Cerebellar nuclear complex (tissue), 1 donor: ENCODE measurements around the gene ELMO3.

Experiments
- DNase-seq, 2 experiments: peaks; one replicate each; lab custom pipeline; 2025; lab: John Stamatoyannopoulos, UW

The ELMO3 gene

GRCh38 chr16:67183284-67183626 is 15.7 kb upstream of the ELMO3 start:
- DNase-seq = no peak

- DNase-seq = peak; percentile 87 to 99
These were observed 15.1 kb upstream of the ELMO3 start, which contains the start of gene MATCAP1 for GRCh38 chr16:67183627-67184452. Gene MATCAP1, minus strand, starts transcription at chr16:67183963. Its CDS starts 3,353 bp downstream, at chr16:67180610.

- no peak for DNase-seq
These were observed 14.4 kb upstream of the ELMO3 start for GRCh38 chr16:67184453-67184994.

- peak in 1 of 2 experiments; percentile 63 for DNase-seq
These were observed 13.8 kb upstream of the ELMO3 start for GRCh38 chr16:67184995-67185650.

- no peak for DNase-seq
These were observed 13.2 kb upstream of the ELMO3 start for GRCh38 chr16:67185651-67186134.

GRCh38 chr16:67186550-67186950 is 12.4 kb upstream of the ELMO3 start:
- DNase-seq = no peak

- no peak for DNase-seq
These were observed 11.6 kb upstream of the ELMO3 start for GRCh38 chr16:67187175-67187890.

GRCh38 chr16:67188323-67188722 is 10.6 kb upstream of the ELMO3 start:
- no peak for DNase-seq

- DNase-seq = no peak
These were observed 10.1 kb upstream of the ELMO3 start for GRCh38 chr16:67188798-67189197.

- DNase-seq = no peak
These were observed 8.9 kb upstream of the ELMO3 start, which contains the start of gene EXOC3L1 for GRCh38 chr16:67190041-67190440. Gene EXOC3L1, minus strand, starts transcription at chr16:67190136. Its CDS starts 460 bp downstream, at chr16:67189676.

- DNase-seq = no peak
These were observed 8.2 kb upstream of the ELMO3 start for GRCh38 chr16:67190448-67191399.

- DNase-seq = no peak
These were observed 7.4 kb upstream of the ELMO3 start for GRCh38 chr16:67191411-67191994.

GRCh38 chr16:67191995-67192681 is 6.8 kb upstream of the ELMO3 start, which contains the start of gene E2F4:
Gene E2F4, plus strand, starts transcription at chr16:67192155. Its CDS starts 73 bp downstream, at chr16:67192228.
- peak; percentile 66 to 76 for DNase-seq

- DNase-seq = no peak
These were observed 6.1 kb upstream of the ELMO3 start for GRCh38 chr16:67192781-67193361.

GRCh38 chr16:67193536-67193935 is 5.4 kb upstream of the ELMO3 start:
- DNase-seq = no peak

- DNase-seq = no peak
These were observed 4.7 kb upstream of the ELMO3 start for GRCh38 chr16:67194260-67194659.

GRCh38 chr16:67195676-67196075 is 3.3 kb upstream of the ELMO3 start:
- DNase-seq = no peak

GRCh38 chr16:67196881-67197280 is 2.0 kb upstream of the ELMO3 start:
- no peak for DNase-seq

- no peak for DNase-seq
These were observed 1.2 kb upstream of the ELMO3 start for GRCh38 chr16:67197704-67198103.
